Smooth muscle cell (in vitro differentiated cells): ENCODE results near the gene PPP2R1A. TPM values are rescaled to one million over a fixed set of nuclear protein-coding genes. Genes with fewer than 3 reads are reported as not detected.

Experiments used
- DNase-seq: peaks from one replicate; lab custom pipeline; 2025; ENCODE audit not compliant: unreplicated experiment; lab: John Stamatoyannopoulos, UW
- H2AFZ ChIP-seq: fragments of 200-600 bp; sonication (generic); 2 replicates; pipeline ENCODE4 v1.6.0; 2016; ENCODE audit warnings: antibody characterized with exemption, low read depth, mild to moderate bottlenecking
- H3F3A ChIP-seq: fragments of 200-600 bp; sonication (generic); 2 replicates; pipeline ENCODE4 v1.6.0; 2017; ENCODE audit warnings: antibody characterized with exemption, low read depth
- H3K27ac ChIP-seq: fragments of 200-600 bp; sonication (generic); 2 replicates; pipeline ENCODE4 v1.5.1; 2016; ENCODE audit warnings: low read depth, mild to moderate bottlenecking
- H3K27me3 ChIP-seq: fragments of 200-600 bp; sonication (generic); 2 replicates; pipeline ENCODE4 v1.6.1; 2016; ENCODE audit warnings: low read depth, mild to moderate bottlenecking
- H3K36me3 ChIP-seq: fragments of 200-600 bp; sonication (generic); 2 replicates; pipeline ENCODE4 v1.5.1; 2016; ENCODE audit warnings: low read depth
- H3K4me1 ChIP-seq: fragments of 200-600 bp; sonication (generic); 2 replicates; pipeline ENCODE4 v1.5.1; 2016; ENCODE audit warnings: low read depth
- H3K4me2 ChIP-seq: fragments of 200-600 bp; sonication (generic); 2 replicates; pipeline ENCODE4 v1.6.0; 2016; ENCODE audit warnings: mild to moderate bottlenecking
- H3K4me3 ChIP-seq: fragments of 200-600 bp; sonication (generic); 2 replicates; pipeline ENCODE4 v1.5.1; 2016; ENCODE audit warnings: mild to moderate bottlenecking
- H3K79me2 ChIP-seq: fragments of 200-600 bp; sonication (generic); 2 replicates; pipeline ENCODE4 v1.6.0; 2016; ENCODE audit warnings: low read depth, mild to moderate bottlenecking
- H3K9ac ChIP-seq: fragments of 200-600 bp; sonication (generic); 2 replicates; pipeline ENCODE4 v1.6.0; 2016; ENCODE audit warnings: low read depth
- H3K9me3 ChIP-seq: fragments of 200-600 bp; sonication (generic); replicated peaks from 2 replicates; pipeline ENCODE4 v1.5.1; 2016; ENCODE audit warnings: low read depth
- H4K20me1 ChIP-seq: fragments of 200-600 bp; sonication (generic); 2 replicates; pipeline ENCODE4 v1.6.0; 2016; ENCODE audit warnings: low read depth
- CTCF ChIP-seq: fragments of 200-600 bp; sonication (generic); IDR thresholded peaks from 2 replicates; pipeline ENCODE4 v1.5.1; 2017; ENCODE audit warnings: borderline replicate concordance, mild to moderate bottlenecking, antibody characterized with exemption; ENCODE audit not compliant: insufficient read depth, poor library complexity, severe bottlenecking
- WGBS: methylation state at CpG from one replicate; pipeline ENCODE4 v1.1.7; 2016; ENCODE audit warnings: low lambda C conversion rate; 5-methylcytosine and 5-hydroxymethylcytosine counted together
- polyA plus RNA-seq: library from polyadenylated mRNA; unstranded; fragments of >200 nt; fragmentation: Nextera tagmentation; extraction: Ambion mirVana; gene quantifications from 2 replicates; pipeline ENCODE4 v1.2.1, GENCODE V29; 2016
- total RNA-seq: library from RNA; depleted of rRNA; stranded (reverse); fragments of >200 nt; gene quantifications from 2 replicates; pipeline ENCODE4 v1.2.3, GENCODE V29; 2014

PPP2R1A gene
- total and polyA plus RNA-seq, 2 experiments from 2014 or later = 121 to 265 TPM

- H3K36me3 ChIP-seq = peaks cover under 1% of the 10 kb centered on the region
- no peak for TF ChIP-seq CTCF
- H3K27ac ChIP-seq = peak overlapping the region; percentile 90
- no peaks in the 10 kb centered on the region for H3K9me3 ChIP-seq
- H2AFZ ChIP-seq = no peak overlapping the region
- H3K4me1 ChIP-seq = peaks cover 19% of the 10 kb centered on the region
- H3K4me3 ChIP-seq = peak overlapping the region; percentile 63
- H3K4me2 ChIP-seq = peak overlapping the region; percentile 92
- no peak for DNase-seq
- 73% methylated on average over 5 of the region's 5 CpGs for WGBS
- peak overlapping the region; percentile 92 for H3K9ac ChIP-seq
- H4K20me1 ChIP-seq = peaks cover 56% of the 10 kb centered on the region
- no peaks in the 10 kb centered on the region for H3K27me3 ChIP-seq
- H3F3A ChIP-seq = peaks cover 5% of the 10 kb centered on the region
- H3K79me2 ChIP-seq = peaks cover 62% of the 10 kb centered on the region
Observed at GRCh38 chr19:52191389-52191788, 1.5 kb downstream of the PPP2R1A start.

- Histone ChIP-seq H3F3A (peaks cover 5% of the 10 kb centered on the region), H3K79me2 (peaks cover 68% of the 10 kb centered on the region), H3K9me3 (no peaks in the 10 kb centered on the region), H2AFZ (no peak overlapping the region), H3K27me3 (no peaks in the 10 kb centered on the region), H4K20me1 (peaks cover 62% of the 10 kb centered on the region), H3K4me2 (peak overlapping the region; percentile 92), H3K9ac (no peak overlapping the region), H3K4me3 (peak overlapping the region; percentile 63), H3K36me3 (peaks cover 6% of the 10 kb centered on the region), H3K27ac (no peak overlapping the region), H3K4me1 (peaks cover 19% of the 10 kb centered on the region)
- DNase-seq = no peak
- no peak for TF ChIP-seq CTCF
- 84% methylated on average over 2 of the region's 2 CpGs for WGBS
Observed at GRCh38 chr19:52191951-52192350, 2.1 kb downstream of the PPP2R1A start.

GRCh38 chr19:52196256-52196967, 6.6 kb downstream of the PPP2R1A start:
- H3K79me2 ChIP-seq = peaks cover 90% of the 10 kb centered on the region
- H3K9me3 ChIP-seq = no peaks in the 10 kb centered on the region
- H3K4me3 ChIP-seq = no peak overlapping the region
- H3K4me2 ChIP-seq = no peak overlapping the region
- no peak overlapping the region for H3K9ac ChIP-seq
- no peak overlapping the region for H3K27ac ChIP-seq
- no peak for DNase-seq
- 96% methylated on average over 5 of the region's 5 CpGs for WGBS
- no peak for TF ChIP-seq CTCF
- peaks cover 8% of the 10 kb centered on the region for H3F3A ChIP-seq
- peaks cover 7% of the 10 kb centered on the region for H3K36me3 ChIP-seq
- H2AFZ ChIP-seq = no peak overlapping the region
- no peaks in the 10 kb centered on the region for H3K27me3 ChIP-seq
- H4K20me1 ChIP-seq = peaks cover 100% of the 10 kb centered on the region
- peaks cover 7% of the 10 kb centered on the region for H3K4me1 ChIP-seq

- Histone ChIP-seq H3K4me3 (no peak overlapping the region), H3K9me3 (no peaks in the 10 kb centered on the region), H3K9ac (no peak overlapping the region), H3K4me1 (no peaks in the 10 kb centered on the region), H3K27ac (no peak overlapping the region), H3K36me3 (peaks cover 20% of the 10 kb centered on the region), H3F3A (peaks cover 8% of the 10 kb centered on the region), H3K27me3 (no peaks in the 10 kb centered on the region), H3K79me2 (peaks cover 89% of the 10 kb centered on the region), H2AFZ (no peak overlapping the region), H4K20me1 (peaks cover 100% of the 10 kb centered on the region), H3K4me2 (no peak overlapping the region)
- no peak for TF ChIP-seq CTCF
- no peak for DNase-seq
- WGBS = 99% methylated on average over 3 of the region's 3 CpGs
Observed at GRCh38 chr19:52197964-52198363, 8.1 kb downstream of the PPP2R1A start.
